Measurements from ENCODE around the gene NUDT1.

The NUDT1 gene

GRCh38 chr7:2270495-2270894 is 28.5 kb downstream of the NUDT1 start:
- DNase-seq (ENCODE audit: low read depth in 1 of 2, low spot score in 1 of 2), result no peak
- Histone ChIP-seq H3K4me3 (replicated peaks; ENCODE audit: insufficient read depth, low read length) (no peak overlapping the region), H3K27ac (replicated peaks) (no peak overlapping the region), H3K27me3 (ENCODE audit: insufficient read depth, poor library complexity, severe bottlenecking) (no peaks in the 10 kb centered on the region)
- TF ChIP-seq POLR2AphosphoS5 (IDR thresholded peaks at IDR 0.05; ENCODE audit: low read depth), result no peak
- no peak for TF ChIP-seq CTCF (IDR thresholded peaks at IDR 0.05; ENCODE audit: insufficient read depth, low read length)
- TF ChIP-seq REST (IDR thresholded peaks at IDR 0.05; ENCODE audit: insufficient replicate concordance, low read depth), result no peak
- TF ChIP-seq GABPA (IDR thresholded peaks at IDR 0.05; ENCODE audit: low read depth), result no peak
- no peak for TF ChIP-seq SPI1 (IDR thresholded peaks at IDR 0.05; ENCODE audit: borderline replicate concordance, low read depth)

GRCh38 chr7:2271273-2272026 is 29.4 kb downstream of the NUDT1 start:
- H3K4me3 ChIP-seq (replicated peaks; ENCODE audit: insufficient read depth, low read length), result no peak overlapping the region
- no peak for DNase-seq (ENCODE audit: low read depth in 1 of 2, low spot score in 1 of 2)
- H3K27ac ChIP-seq (replicated peaks), result no peak overlapping the region

More at GRCh38 chr7:2271273-2272026, 29.4 kb downstream of the NUDT1 start:
- no peaks in the 10 kb centered on the region for H3K27me3 ChIP-seq (ENCODE audit: insufficient read depth, poor library complexity, severe bottlenecking)
- TF ChIP-seq CTCF (IDR thresholded peaks at IDR 0.05; ENCODE audit: insufficient read depth, low read length) (no peak), GABPA (IDR thresholded peaks at IDR 0.05; ENCODE audit: low read depth) (no peak), REST (IDR thresholded peaks at IDR 0.05; ENCODE audit: insufficient replicate concordance, low read depth) (no peak), SPI1 (IDR thresholded peaks at IDR 0.05; ENCODE audit: borderline replicate concordance, low read depth) (no peak), POLR2AphosphoS5 (IDR thresholded peaks at IDR 0.05; ENCODE audit: low read depth) (no peak)
